ENCODE measurements around the gene ZMYM2. TPM values are rescaled to one million over a fixed set of nuclear protein-coding genes. Genes with fewer than 3 reads are reported as not detected.

The ZMYM2 gene
- total RNA-seq, 6 donors from 2014 or later: 36.8 to 101 (median 59.4) TPM

DNA sequence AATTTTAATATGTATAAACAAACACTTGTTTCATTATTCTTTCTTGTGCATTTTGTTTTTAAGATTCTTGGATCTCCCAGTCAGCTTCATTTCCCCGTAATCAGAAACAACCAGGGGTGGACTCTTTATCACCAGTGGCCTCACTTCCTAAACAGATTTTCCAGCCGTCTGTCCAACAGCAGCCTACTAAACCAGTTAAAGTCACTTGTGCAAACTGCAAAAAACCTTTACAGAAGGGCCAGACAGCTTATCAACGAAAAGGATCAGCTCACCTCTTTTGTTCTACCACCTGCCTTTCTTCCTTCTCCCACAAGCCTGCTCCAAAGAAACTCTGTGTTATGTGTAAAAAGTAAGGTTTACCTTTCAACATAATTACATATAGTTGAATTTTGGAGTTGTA is 44.3 kb downstream of the ZMYM2 start:
- no peak for TF ChIP-seq EP300 (IDR thresholded peaks at IDR 0.05)
- TF ChIP-seq POLR2A (IDR thresholded peaks at IDR 0.05): no peak
- TF ChIP-seq POLR2AphosphoS5 (IDR thresholded peaks at IDR 0.05): no peak
- TF ChIP-seq, protein P1, sequence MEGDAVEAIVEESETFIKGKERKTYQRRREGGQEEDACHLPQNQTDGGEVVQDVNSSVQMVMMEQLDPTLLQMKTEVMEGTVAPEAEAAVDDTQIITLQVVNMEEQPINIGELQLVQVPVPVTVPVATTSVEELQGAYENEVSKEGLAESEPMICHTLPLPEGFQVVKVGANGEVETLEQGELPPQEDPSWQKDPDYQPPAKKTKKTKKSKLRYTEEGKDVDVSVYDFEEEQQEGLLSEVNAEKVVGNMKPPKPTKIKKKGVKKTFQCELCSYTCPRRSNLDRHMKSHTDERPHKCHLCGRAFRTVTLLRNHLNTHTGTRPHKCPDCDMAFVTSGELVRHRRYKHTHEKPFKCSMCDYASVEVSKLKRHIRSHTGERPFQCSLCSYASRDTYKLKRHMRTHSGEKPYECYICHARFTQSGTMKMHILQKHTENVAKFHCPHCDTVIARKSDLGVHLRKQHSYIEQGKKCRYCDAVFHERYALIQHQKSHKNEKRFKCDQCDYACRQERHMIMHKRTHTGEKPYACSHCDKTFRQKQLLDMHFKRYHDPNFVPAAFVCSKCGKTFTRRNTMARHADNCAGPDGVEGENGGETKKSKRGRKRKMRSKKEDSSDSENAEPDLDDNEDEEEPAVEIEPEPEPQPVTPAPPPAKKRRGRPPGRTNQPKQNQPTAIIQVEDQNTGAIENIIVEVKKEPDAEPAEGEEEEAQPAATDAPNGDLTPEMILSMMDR (IDR thresholded peaks at IDR 0.05): no peak
- H3K9me3 ChIP-seq: no peaks in the 10 kb centered on the region
- ATAC-seq (ENCODE audit: low FRiP score in 2 of 2) (no peak), DNase-seq (no peak)
- H3K4me3 ChIP-seq: no peak overlapping the region
- H3K27ac ChIP-seq: no peak overlapping the region
- H3K27me3 ChIP-seq: no peaks in the 10 kb centered on the region
- 53 to 61% methylated on average over 3 of the region's 3 CpGs for WGBS, 2 donors
- H3K4me1 ChIP-seq: peaks cover 0 to 3% (median 0%) of the 10 kb centered on the region in 4 donors
- peaks cover 8 to 59% (median 31%) of the 10 kb centered on the region in 4 donors for H3K36me3 ChIP-seq

DNA sequence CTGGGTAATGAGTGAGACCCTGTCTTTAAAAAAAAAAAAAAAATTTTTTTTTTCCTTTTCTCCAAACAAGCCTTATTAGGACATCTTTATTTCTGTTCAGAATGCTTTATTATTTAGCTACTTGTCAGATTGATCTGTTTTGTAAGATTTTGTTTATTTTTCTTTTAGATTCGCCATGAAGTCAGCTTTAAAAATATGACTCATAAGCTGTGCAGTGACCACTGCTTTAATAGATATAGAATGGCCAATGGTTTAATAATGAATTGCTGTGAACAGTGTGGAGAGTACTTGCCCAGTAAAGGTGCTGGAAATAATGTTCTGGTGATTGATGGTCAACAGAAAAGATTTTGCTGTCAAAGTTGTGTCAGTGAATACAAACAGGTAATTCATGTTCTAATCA is 47.7 kb downstream of the ZMYM2 start:
- H3K4me1 ChIP-seq: peaks cover 0 to 3% (median 0%) of the 10 kb centered on the region in 4 donors
- H3K9me3 ChIP-seq: no peaks in the 10 kb centered on the region
- no peaks in the 10 kb centered on the region for H3K27me3 ChIP-seq
- peaks cover 12 to 80% (median 47%) of the 10 kb centered on the region in 4 donors for H3K36me3 ChIP-seq
- no peak for ATAC-seq (ENCODE audit: low FRiP score in 2 of 2)
- no peak for DNase-seq
- WGBS, 2 donors: 84 to 90% methylated on average over 1 of the region's 1 CpG
- TF ChIP-seq EP300 (IDR thresholded peaks at IDR 0.05) (no peak), POLR2AphosphoS5 (IDR thresholded peaks at IDR 0.05) (no peak), POLR2A (IDR thresholded peaks at IDR 0.05) (no peak)
- TF ChIP-seq, protein P1 (IDR thresholded peaks at IDR 0.05): no peak
- H3K4me3 ChIP-seq: no peak overlapping the region
- no peak overlapping the region for H3K27ac ChIP-seq

DNA sequence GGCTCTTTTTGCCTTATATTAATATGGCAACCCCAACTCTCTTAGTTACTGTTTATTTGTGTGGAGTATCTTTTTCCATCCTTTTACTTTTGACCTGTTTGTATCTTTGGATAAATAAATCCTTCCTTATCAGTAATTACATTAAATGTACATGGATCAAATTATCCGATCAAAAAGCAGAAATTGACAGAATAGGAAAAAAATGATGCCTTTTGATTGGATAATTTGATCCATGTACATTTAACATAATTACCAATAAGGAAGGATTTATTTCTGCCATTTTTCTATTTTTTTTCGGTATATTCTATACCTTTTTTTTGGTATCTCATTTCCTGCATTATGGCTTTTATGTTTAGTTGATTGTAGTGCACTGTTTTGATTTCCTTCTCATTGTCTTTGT is 57.2 kb downstream of the ZMYM2 start:
- Histone ChIP-seq H3K4me3 (no peak overlapping the region), H3K9me3 (peaks cover 6 to 17% (median 16%) of the 10 kb centered on the region in 4 donors), H3K27me3 (no peaks in the 10 kb centered on the region), H3K4me1 (no peaks in the 10 kb centered on the region), H3K27ac (no peak overlapping the region), H3K36me3 (peaks cover 10 to 44% (median 13%) of the 10 kb centered on the region in 4 donors)
- no peak for DNase-seq
- WGBS, 2 donors: 96 to 99% methylated on average over 2 of the region's 2 CpGs
- TF ChIP-seq POLR2A (IDR thresholded peaks at IDR 0.05) (no peak), EP300 (IDR thresholded peaks at IDR 0.05) (no peak), POLR2AphosphoS5 (IDR thresholded peaks at IDR 0.05) (no peak)
- TF ChIP-seq, protein P1 (IDR thresholded peaks at IDR 0.05): no peak
- no peak for ATAC-seq (ENCODE audit: low FRiP score in 2 of 2)

DNA sequence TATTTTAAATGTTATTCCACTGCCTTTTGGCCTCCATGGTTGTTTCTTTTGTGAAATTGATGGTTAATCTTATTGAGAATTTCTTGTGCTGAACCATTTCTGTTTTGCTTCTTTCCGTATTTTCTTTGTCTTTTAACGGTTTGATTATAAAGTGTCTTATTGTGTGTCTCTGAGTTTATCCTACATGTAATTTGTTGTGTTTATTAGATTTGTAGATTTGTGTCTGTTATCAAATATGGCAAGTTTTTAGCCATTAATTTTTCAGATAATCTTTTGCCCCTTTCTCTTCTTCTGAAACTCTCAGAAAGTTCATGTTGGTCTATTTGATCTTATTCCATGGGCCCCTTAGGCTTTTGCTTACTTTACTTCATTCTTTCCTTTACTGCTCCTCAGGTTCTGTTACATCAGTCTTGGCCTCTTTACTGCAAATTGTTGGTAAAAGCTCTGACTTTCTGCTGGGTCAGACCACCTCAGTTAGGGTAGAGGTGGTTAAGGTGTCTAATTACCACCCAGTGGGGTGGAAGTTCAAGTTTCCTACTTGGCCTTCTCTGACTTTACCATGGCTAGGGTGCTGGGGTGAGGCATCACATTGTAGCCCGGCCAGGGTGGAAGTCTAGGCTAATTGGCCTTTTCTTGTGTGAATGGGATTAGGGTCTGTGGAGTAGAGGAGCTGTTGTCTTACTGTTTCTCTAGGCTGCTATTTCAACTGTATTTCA is 58.3 kb downstream of the ZMYM2 start:
- Histone ChIP-seq H3K36me3 (peaks cover 9 to 41% (median 14%) of the 10 kb centered on the region in 4 donors), H3K27me3 (no peaks in the 10 kb centered on the region), H3K9me3 (peaks cover 6 to 17% (median 16%) of the 10 kb centered on the region in 4 donors), H3K4me1 (no peaks in the 10 kb centered on the region), H3K4me3 (no peak overlapping the region), H3K27ac (no peak overlapping the region)
- DNase-seq: no peak
- ATAC-seq (ENCODE audit: low FRiP score in 2 of 2): no peak
- no peak for TF ChIP-seq POLR2A (IDR thresholded peaks at IDR 0.05)
- TF ChIP-seq, protein P1 (IDR thresholded peaks at IDR 0.05): no peak
- no peak for TF ChIP-seq EP300 (IDR thresholded peaks at IDR 0.05)
- no peak for TF ChIP-seq POLR2AphosphoS5 (IDR thresholded peaks at IDR 0.05)
- WGBS, 2 donors: 96 to 98% methylated on average over 3 of the region's 3 CpGs

DNA sequence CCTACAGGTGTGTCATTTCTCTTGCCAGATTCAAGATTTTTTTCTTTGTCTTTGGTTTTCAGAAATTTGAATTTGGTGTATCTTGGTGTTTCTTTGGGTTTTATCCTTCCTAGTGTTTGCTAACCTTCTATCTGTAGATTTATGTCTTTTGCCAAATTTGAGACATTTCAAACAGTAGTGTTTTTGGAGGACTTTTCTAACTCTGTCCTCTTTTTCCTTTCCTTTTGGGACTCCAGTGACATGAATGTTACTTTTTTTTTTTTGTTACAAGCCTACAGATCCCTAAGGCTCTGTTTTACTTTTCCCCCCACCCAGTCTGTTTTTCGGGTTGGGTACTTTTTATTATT is 58.8 kb downstream of the ZMYM2 start:
- DNase-seq (no peak), ATAC-seq (ENCODE audit: low FRiP score in 2 of 2) (no peak)
- Histone ChIP-seq H3K4me3 (no peak overlapping the region), H3K27me3 (no peaks in the 10 kb centered on the region), H3K4me1 (no peaks in the 10 kb centered on the region), H3K36me3 (peaks cover 5 to 39% (median 14%) of the 10 kb centered on the region in 4 donors), H3K9me3 (peaks cover 6 to 17% (median 16%) of the 10 kb centered on the region in 4 donors), H3K27ac (no peak overlapping the region)
- 100% methylated on average over 1 of the region's 1 CpG for WGBS, 2 donors
- TF ChIP-seq EP300 (IDR thresholded peaks at IDR 0.05): no peak
- TF ChIP-seq, protein P1 (IDR thresholded peaks at IDR 0.05): no peak
- TF ChIP-seq POLR2AphosphoS5 (IDR thresholded peaks at IDR 0.05): no peak
- TF ChIP-seq POLR2A (IDR thresholded peaks at IDR 0.05): no peak

Measured in upper lobe of left lung (tissue), 6 donors.